Activated CD4-positive, alpha-beta T cell treated with anti-CD3 and anti-CD28 coated beads, Interleukin-10, Interleukin-2, amounts not matched to agents 100 ng/mL and 50 ng/mL, durations not matched to agents 16 hours and 8 hours (primary cell): Measurements from ENCODE around the gene KSR1.
"Not testable (repeated sequence)": the region's sequence is repeated elsewhere in the genome, so short reads cannot be mapped to it uniquely, and the experiment has no call there.

Experiments used
- DNase-seq: peaks from one replicate; pipeline ENCODE4 v3.0.0-alpha.2; 2020

The KSR1 gene

DNA sequence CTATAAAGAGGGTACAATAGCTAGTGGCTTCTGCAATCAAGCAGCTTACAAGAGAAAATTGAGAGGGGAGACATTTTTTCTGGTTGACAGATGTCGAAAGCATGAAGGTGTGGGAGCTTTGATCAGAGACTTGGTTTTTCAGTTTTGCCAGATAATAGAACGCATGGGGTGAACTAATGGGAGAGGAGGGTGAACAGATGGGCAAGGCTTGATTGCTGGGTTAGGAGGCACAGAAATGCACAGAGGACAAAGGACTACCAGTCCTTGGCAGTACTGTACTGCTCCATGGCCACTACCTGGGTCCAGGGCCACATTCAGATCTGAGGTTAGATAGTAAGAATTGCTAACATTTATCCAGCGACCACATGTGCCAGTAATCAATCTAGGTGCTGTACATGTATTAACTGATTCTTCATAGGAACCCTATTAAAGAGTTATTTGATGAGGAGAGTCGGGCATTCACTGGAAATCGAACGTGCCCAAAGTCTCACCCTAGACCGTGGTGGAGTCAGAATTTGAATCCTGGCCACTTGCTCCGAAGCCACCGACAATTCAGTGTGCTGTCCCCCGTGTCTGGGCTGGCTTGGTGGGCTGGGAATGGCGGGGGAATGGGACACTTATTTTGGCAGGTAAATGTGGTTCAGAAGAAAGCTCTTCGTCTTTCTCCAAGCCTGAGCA is 873 bp upstream of the KSR1 start:
- DNase-seq = no peak

- no peak for DNase-seq
Measured at GRCh38 chr17:27456681-27457359, 572 bp downstream of the KSR1 start.

- no peak for DNase-seq
Measured at GRCh38 chr17:27457360-27457715, 1.1 kb downstream of the KSR1 start.

- DNase-seq = no peak
Measured at GRCh38 chr17:27457731-27458523, 1.7 kb downstream of the KSR1 start.

DNA sequence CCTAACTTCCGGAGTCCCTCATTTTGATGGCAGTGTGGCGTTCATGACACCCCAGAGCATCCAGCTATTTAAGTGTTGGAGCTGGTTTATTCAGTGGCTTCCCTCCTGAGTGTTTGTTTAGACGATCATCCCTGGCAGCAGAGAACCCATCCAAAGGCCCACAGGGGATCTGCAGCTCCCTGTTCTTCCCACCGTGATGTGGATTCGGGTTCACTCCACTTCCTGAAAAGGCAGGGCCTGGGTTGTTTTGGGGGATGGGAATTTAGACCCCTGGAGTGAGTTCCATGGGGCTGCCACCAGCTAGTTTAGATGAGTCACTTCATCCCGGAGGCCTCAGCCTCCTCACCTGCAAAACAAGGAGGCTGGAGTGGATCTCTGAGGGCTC is 2.3 kb downstream of the KSR1 start:
- DNase-seq = no peak

GRCh38 chr17:27459433-27459832 is 3.2 kb downstream of the KSR1 start:
- no peak for DNase-seq

- no peak for DNase-seq
Measured at GRCh38 chr17:27460196-27460725, 4.0 kb downstream of the KSR1 start.

DNA sequence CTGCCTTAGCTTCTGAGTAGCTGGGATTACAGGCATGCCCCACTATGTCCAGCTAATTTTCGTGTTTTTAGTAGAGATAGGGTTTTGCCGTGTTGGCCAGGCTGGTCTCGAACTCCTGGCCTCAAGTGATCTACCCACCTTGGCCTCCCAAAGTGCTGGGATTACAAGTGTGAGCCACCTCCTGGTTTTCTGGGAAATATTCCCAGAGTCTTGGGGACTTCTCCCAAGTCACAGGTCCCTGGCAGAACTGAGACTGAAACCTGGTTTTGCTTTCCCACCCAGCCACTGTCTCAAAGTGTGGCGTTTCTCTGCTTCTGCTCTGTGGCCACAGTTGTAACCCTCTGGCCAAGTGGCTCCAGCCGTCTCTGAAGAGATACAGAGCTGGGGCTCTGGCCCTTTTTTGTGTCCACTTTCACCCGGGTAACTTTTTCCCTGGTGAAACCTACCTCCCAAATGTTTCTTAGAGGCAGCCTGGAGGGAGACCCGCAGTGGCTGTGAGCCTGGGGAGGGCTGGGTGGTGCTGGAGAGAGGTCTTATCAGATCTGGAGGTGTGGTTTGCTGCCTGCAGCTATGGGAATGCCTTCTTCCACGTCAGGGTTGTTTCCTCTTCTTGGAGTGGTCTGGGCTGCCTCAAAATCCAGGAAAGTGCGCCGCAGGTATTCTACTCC is 5.1 kb downstream of the KSR1 start:
- DNase-seq = no peak

GRCh38 chr17:27462149-27462548 is 5.9 kb downstream of the KSR1 start:
- DNase-seq = no peak

DNA sequence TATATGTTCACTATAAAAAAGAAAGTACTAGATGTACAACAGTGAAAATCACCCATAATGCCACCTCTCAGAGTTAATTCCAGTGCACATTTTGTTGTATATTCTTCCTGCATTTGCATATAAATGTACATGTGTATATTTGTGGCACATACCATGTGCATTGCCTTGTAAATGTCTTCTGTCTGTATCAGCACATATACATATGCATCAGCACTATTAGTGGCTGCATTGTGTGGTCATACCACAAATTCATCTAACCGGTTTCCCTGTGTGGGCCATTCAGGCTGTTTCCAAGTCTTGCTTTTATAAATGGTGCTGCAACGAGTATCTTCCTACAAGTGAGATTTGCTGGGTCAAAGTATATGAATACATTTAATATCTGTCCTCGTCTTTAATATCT is 6.5 kb downstream of the KSR1 start:
- no peak for DNase-seq

DNA sequence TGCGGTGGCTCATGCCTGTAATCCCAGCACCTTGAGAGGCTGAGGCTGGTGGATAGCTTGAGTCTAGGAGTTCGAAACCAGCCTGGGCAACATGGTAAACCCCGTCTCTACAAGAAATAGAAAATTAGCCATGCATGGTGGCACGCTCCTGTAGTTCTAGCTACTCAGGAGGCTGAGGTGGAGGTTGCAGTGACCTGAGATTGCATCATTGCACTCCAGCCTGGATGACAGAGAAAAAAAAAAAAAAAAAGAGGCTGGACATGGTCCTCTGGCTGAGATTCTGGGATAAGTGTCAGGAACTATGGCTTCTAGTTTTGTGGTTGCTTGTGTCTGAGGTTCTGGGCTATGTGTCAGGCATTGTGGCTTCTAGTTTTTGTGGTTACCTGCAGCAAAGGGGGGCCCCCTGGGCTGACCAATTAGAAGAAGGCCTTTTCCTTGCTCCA is 7.0 kb downstream of the KSR1 start:
- DNase-seq = peak; percentile 56

- DNase-seq = not testable (repeated sequence)
Measured at GRCh38 chr17:27464019-27464418, 7.8 kb downstream of the KSR1 start.

DNA sequence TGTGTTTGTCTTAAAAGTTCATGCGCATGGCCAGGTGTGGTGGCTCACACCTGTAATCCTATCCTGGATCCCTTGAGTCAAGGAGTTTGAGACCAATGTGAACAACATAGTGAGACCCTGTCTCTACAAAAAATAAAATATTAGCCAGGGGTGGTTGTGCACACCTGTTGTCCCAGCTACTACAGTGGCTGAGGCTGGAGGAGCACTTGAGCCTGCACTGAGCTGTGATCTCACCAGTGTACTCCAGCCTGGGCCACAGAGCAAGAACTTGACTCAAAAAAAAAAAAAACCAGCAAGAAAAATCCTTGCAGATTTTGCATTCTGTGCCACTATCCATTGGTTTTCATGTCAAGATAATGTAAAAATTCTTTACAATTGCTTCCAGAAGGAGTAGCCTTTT is 8.2 kb downstream of the KSR1 start:
- no peak for DNase-seq

- not testable (repeated sequence) for DNase-seq
Measured at GRCh38 chr17:27465875-27466274, 9.6 kb downstream of the KSR1 start.

DNA sequence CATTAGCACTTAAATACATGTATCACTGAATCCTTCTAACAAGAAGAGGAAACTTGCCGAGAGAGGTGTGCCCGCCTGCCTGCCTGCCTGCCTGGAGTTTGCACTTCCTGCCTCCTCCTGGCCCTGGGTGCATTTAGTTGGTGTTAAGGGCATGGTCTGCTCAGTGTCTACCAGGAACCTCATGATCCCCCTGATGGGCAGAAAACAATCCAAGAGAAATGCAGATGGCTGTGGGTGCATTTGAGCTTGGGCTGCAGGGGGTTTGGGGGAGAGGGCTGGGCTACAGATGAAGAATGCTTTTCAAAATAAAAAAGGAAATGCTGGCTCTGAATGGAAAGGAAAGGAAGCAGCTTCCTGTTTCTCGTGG is 10.1 kb downstream of the KSR1 start:
- DNase-seq = peak; percentile 65

DNA sequence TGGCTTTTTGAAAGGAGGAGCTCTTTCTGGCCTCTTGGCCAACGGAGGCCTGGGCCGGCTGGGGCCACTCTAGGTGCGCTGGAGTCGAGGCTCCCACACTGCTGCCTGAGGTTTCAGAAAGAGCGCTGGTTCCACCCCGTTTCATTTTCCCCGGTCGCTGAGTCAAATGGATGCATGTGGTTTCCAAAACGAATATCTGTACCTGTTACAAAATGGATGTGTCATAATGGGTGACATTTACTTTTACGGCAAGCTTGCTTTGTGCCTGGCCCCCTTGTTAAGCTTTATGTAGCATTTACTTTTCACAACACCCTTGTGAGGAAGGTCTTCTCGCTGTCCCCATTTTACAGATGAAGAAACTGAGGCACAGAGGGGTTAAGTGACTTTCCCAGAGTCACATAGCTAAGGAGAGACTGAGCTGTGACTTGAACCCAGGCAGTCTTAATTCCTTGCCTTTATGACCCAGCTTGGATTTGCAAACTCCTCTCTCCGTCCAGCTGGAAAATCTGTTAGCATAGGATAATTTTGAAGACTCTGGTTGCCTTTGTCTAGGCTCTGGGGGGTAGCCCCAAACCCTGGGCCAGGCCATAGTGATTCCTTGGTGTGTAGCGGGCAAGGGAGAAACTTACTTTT is 10.6 kb downstream of the KSR1 start:
- DNase-seq = peak; percentile 96

DNA sequence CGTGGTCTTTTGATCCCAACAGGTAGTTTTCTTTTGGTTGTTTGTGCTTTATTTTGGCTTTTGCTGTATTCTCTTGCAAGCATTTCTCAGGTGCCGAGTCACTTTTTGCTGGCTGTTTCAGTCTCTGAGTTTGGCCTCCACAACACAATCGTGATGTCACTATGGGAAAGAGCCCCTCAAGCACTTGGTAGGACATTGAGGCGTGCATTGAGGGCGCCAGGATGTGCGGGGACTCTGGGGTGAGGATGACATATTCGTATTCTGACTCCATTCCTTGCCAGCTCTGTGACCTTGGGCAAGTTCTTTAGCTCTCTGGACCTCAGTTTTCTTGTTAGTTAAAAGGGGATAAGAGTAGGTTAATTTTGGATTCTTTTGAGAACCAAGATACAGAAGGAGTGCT is 13.0 kb downstream of the KSR1 start:
- DNase-seq = peak; percentile 64

- peak; percentile 97 for DNase-seq
Measured at GRCh38 chr17:27471321-27472269, 15.3 kb downstream of the KSR1 start.

DNA sequence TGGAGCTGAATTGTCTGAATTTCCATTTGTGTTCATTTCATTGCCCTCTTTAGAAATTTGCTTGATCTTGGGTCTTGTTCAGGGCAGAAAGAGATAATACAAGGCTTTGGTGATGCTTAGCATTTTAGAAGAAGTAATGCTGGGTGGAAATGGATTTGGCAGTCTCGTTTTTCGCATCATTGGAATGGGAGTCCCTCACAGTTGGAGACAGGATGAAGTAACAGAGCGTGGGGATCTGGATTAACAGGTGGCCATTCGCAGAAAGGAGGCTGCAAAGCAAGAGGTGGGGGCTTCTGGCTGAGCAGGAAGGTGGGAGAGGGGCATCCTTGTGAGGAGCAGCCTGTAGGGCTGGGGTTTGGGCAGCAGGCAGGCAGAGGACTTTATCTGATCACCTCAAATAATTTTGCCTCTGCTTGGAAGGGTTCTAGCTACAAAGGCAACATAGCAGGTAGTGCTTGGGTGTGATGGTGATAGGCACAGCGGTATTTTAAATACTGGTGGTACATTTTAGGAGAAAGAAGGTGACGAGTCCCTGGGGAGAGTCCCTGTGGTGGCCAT is 17.0 kb downstream of the KSR1 start:
- DNase-seq = no peak

DNA sequence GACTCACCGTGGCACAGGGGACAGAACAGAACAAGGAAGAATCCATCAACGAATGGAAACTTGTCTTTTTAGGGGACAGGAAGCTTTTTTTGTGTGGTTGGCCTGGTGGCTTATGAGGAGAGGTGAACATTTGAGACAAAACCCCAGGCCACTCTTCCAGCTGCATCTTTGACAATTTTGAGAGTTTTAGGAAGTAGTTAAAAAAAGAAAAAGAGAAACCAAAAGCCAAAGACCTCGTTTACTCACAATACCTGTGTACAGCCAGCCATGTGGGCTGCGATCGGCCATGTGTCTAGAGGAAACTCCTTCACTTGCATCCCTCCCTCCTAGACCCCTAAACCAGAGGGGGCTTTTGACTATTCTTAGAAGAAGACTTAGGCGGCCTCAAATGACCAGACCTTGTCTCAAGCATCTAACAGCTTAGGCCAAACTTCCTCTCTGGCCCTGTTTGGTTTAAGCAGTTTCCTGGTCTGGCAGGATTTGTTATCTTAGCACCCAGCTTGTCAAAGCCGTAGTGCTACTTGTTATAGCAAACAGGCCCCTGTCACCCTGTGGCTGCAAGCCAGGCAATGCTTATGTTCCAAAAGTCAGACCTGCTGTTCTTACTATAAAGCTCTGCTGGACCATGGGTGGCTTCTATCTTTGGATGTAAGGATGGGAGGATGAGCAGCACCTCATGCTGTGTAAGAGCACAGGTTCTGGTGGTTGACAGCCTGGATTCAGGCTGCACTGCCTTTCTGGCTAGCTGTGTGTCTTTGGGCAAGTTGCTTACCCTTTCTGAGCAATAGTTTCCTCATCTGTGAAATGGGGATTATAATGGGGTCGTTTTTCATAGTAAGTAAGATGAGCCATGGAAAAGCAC is 17.7 kb downstream of the KSR1 start:
- peak; percentile 93 for DNase-seq
